Rectal smooth muscle tissue (tissue), 1 donor: Measurements from ENCODE around the gene UGT1A3.
"Not testable (repeated sequence)": the region's sequence is repeated elsewhere in the genome, so short reads cannot be mapped to it uniquely, and the experiment has no call there.

Experiments
- H3K27ac ChIP-seq: one replicate; pipeline ENCODE4 v1.7.0; 2013; ENCODE audit warnings: low read depth, low read length, inconsistent platforms
- H3K27me3 ChIP-seq: one replicate; pipeline ENCODE4 v1.7.0; 2013; ENCODE audit warnings: low read length; ENCODE audit not compliant: control insufficient read depth, insufficient read depth
- H3K36me3 ChIP-seq: one replicate; pipeline ENCODE4 v1.7.0; 2013; ENCODE audit warnings: low read length; ENCODE audit not compliant: control insufficient read depth, insufficient read depth
- H3K4me1 ChIP-seq: one replicate; pipeline ENCODE4 v1.7.0; 2013; ENCODE audit warnings: low read length; ENCODE audit not compliant: control insufficient read depth, insufficient read depth
- H3K4me3 ChIP-seq: one replicate; pipeline ENCODE4 v1.7.0; 2013; ENCODE audit warnings: low read length
- H3K9ac ChIP-seq: one replicate; pipeline ENCODE4 v1.7.0; 2013; ENCODE audit warnings: low read length

UGT1A3 gene

DNA sequence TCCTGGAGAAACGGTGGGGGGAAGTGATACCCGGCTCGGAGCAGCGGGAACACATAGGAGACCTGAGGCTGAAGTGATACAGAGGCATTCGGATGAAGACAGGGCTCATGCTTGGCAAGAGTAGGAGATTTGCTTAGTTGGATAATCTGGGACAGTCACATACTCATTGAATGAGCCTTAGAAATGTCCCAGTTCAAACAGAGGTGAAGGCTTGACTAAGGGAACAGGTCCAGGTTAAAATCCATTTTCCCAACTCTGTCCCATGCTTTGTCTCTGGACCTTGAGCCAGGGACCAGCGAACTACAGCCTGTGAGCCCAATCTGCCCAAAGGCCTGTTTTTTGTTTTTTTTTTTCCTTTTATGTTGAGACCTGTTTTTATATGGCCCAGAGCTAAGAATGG lies 34.9 kb upstream of the UGT1A3 start:
- H3K9ac ChIP-seq = no peak overlapping the region
- no peaks in the 10 kb centered on the region for H3K4me1 ChIP-seq
- H3K4me3 ChIP-seq = no peak overlapping the region
- no peaks in the 10 kb centered on the region for H3K27me3 ChIP-seq
- no peak overlapping the region for H3K27ac ChIP-seq
- H3K36me3 ChIP-seq = no peaks in the 10 kb centered on the region

GRCh38 chr2:233698740-233699139 lies 30.1 kb upstream of the UGT1A3 start:
- H3K27me3 ChIP-seq = no peaks in the 10 kb centered on the region
- no peak overlapping the region for H3K9ac ChIP-seq
- no peaks in the 10 kb centered on the region for H3K4me1 ChIP-seq
- H3K4me3 ChIP-seq = no peak overlapping the region
- H3K27ac ChIP-seq = no peak overlapping the region
- no peaks in the 10 kb centered on the region for H3K36me3 ChIP-seq

DNA sequence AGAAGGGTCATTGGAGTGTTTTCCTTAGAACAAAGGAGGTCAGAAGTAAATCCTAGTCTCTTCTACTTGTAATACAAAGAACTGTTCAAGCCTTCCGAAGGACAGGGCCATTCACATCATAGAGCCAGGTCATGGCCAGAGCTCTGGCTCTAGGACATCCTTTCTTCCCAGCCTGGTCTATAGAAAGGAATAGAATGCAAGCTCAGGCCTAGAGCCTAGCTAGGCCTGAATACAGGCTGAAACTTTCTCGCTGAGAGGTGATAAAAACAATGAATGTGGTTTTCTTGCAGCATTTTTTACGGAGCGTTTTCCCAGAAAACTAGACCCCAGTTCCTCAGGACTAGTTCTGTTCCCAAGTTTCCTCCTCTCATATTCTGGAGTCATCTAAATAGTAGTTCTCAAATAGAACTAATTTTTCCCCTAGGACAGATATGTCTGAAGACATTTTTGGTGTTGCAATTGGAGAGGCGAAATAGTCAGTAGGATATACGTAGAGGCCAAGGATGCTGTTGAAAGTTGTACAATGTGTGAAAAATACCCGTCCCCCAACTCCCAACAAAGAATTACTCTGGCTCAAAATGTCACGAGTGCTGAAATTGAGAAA lies 29.3 kb upstream of the UGT1A3 start:
- H3K36me3 ChIP-seq = no peaks in the 10 kb centered on the region
- no peaks in the 10 kb centered on the region for H3K27me3 ChIP-seq
- H3K4me3 ChIP-seq = no peak overlapping the region
- H3K4me1 ChIP-seq = no peaks in the 10 kb centered on the region
- no peak overlapping the region for H3K9ac ChIP-seq
- no peak overlapping the region for H3K27ac ChIP-seq

DNA sequence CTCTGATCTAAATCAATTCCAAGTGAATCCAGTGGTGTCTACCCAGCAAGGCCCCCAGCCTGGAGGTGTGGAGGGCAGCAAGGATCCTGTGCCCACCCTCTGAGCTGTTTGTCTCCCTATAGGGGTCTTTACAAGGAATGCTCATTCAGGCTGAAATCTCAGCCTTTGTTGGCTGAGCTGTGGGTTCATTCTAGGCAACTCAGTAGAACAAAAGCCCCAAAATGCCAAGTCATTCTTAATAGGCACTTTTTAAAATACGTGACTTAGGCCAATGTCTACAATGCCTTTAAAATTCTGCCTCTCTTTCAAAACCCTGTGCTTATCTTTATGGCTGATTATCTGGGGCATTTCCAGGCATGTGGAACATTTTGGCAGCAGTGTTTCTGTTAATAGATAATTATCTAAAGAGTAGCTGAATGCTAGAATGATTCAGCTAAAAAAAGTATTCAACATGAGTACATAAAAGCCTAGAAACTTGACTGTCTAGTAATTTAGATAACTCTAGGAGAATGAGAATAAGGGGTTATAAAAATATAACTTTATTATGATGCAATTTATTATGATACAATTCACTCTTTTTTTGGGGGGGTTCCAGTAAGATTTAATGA lies 28.7 kb upstream of the UGT1A3 start:
- H3K9ac ChIP-seq = no peak overlapping the region
- no peaks in the 10 kb centered on the region for H3K27me3 ChIP-seq
- no peaks in the 10 kb centered on the region for H3K36me3 ChIP-seq
- no peak overlapping the region for H3K27ac ChIP-seq
- H3K4me1 ChIP-seq = no peaks in the 10 kb centered on the region
- H3K4me3 ChIP-seq = no peak overlapping the region

DNA sequence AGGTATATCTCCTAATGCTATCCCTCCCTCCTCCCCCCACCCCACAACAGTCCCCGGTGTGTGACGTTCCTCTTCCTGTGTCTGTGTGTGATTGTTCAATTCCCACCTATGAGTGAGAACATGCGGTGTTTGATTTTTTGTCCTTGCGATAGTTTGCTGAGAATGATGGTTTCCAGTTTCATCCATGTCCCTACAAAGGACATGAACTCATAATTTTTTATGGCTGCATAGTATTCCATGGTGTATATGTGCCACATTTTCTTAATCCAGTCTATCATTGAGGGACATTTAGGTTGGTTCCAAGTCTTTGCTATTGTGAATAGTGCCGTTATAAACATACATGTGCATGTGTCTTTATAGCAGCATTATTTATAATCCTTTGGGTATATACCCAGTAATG lies 28.0 kb upstream of the UGT1A3 start:
- not testable (repeated sequence) for H3K4me1 ChIP-seq, H3K27me3 ChIP-seq, H3K9ac ChIP-seq, H3K27ac ChIP-seq, H3K4me3 ChIP-seq, H3K36me3 ChIP-seq

- no peaks in the 10 kb centered on the region for H3K4me1 ChIP-seq
- H3K27me3 ChIP-seq = no peaks in the 10 kb centered on the region
- no peak overlapping the region for H3K9ac ChIP-seq
- no peak overlapping the region for H3K4me3 ChIP-seq
- no peaks in the 10 kb centered on the region for H3K36me3 ChIP-seq
- no peak overlapping the region for H3K27ac ChIP-seq
These were observed 26.6 kb upstream of the UGT1A3 start for GRCh38 chr2:233702238-233702637.

- Histone ChIP-seq H3K27me3 (no peaks in the 10 kb centered on the region), H3K4me3 (no peak overlapping the region), H3K9ac (no peak overlapping the region), H3K36me3 (no peaks in the 10 kb centered on the region), H3K4me1 (no peaks in the 10 kb centered on the region), H3K27ac (no peak overlapping the region)
These were observed 22.8 kb upstream of the UGT1A3 start for GRCh38 chr2:233705911-233706506.

DNA sequence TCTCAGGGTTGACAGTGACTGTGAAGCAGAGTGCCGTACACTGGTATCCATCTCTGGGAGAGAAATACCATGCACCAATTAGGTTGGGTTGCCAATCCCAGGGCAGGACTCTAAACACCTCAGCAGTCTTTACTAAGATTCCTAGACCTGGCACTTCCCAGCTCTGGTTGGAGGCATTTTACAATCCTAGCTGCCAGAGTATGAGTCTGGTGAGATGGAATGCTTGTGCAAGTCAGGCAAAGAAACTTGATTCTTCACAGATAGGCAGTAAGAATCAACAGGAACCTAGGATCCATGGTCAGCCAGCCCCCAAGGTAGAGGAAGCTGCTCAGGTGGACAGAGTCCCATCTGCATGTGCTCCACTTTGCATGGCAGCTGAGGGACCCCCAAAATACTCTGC lies 22.1 kb upstream of the UGT1A3 start:
- H3K27ac ChIP-seq = no peak overlapping the region

DNA sequence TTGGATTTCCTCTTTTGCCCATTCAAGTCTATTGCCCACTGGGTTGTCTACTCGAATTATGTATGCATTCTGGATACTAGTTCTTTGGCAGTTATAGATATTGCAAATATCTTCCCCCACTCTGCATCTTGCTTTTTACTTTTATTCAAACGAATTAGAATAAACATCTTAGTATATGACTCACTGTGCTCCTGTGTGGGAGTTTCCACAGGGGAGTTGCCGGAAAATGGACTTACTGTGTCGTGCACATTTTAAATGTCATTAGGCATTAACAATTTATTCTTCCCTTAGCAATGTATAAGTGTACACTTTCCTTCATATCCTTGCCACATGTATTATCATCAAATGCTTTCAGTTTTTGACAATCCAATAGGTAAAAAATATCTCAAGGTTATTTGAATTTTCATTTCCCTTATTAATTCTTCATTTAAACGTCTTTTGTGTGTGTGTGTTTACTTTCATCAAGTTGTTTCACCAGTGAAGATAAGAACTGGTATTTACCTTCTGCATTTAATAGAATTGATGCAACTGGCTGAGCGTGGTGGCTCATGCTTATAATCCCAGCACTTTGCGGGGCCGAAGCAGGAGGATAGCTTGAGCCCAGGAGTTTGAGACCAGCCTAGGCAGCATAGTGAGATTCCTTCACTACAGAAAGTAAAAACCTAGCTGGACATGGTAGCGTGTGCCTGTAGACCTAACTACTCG lies 20.8 kb upstream of the UGT1A3 start:
- no peak overlapping the region for H3K4me3 ChIP-seq
- H3K27me3 ChIP-seq = no peaks in the 10 kb centered on the region
- no peaks in the 10 kb centered on the region for H3K4me1 ChIP-seq
- no peaks in the 10 kb centered on the region for H3K36me3 ChIP-seq
- no peak overlapping the region for H3K27ac ChIP-seq
- no peak overlapping the region for H3K9ac ChIP-seq

More for the DNA sequence above, 22.1 kb upstream of the UGT1A3 start:
- H3K36me3 ChIP-seq = no peaks in the 10 kb centered on the region
- H3K27me3 ChIP-seq = no peaks in the 10 kb centered on the region
- no peaks in the 10 kb centered on the region for H3K4me1 ChIP-seq
- no peak overlapping the region for H3K9ac ChIP-seq
- H3K4me3 ChIP-seq = no peak overlapping the region

GRCh38 chr2:233708942-233709341 lies 19.9 kb upstream of the UGT1A3 start:
- no peak overlapping the region for H3K4me3 ChIP-seq

GRCh38 chr2:233711312-233712008 lies 17.4 kb upstream of the UGT1A3 start:
- H3K9ac ChIP-seq = no peak overlapping the region
- no peaks in the 10 kb centered on the region for H3K4me1 ChIP-seq
- H3K36me3 ChIP-seq = no peaks in the 10 kb centered on the region
- no peak overlapping the region for H3K27ac ChIP-seq
- H3K4me3 ChIP-seq = no peak overlapping the region
- H3K27me3 ChIP-seq = no peaks in the 10 kb centered on the region

More at GRCh38 chr2:233708942-233709341, 19.9 kb upstream of the UGT1A3 start:
- Histone ChIP-seq H3K36me3 (no peaks in the 10 kb centered on the region), H3K27me3 (no peaks in the 10 kb centered on the region), H3K27ac (no peak overlapping the region), H3K4me1 (no peaks in the 10 kb centered on the region), H3K9ac (no peak overlapping the region)

DNA sequence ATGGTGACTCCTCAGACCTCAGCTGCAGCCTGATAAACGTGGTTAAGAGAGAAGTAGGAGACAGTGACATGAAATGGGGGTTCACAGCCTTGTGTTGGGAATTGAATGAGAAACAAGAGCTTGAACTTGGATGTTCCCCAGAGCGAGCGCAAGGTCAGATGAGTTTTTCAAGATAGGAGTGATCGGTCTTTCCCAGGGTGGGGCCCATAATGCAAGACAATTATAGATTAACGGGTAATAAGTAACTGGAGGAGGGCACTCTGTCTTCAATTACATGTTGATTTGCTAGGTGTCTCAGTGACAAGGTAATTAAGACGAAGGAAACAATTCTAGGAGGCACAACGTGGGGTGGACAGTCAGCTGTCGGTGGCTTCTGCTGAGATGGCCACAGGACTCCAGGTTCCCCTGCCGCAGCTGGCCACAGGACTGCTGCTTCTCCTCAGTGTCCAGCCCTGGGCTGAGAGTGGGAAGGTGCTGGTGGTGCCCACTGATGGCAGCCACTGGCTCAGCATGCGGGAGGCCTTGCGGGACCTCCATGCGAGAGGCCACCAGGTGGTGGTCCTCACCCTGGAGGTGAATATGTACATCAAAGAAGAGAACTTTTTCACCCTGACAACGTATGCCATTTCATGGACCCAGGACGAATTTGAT lies 16.1 kb upstream of the UGT1A3 start, which contains the start of gene UGT1A5:
Gene UGT1A5, plus strand, starts transcription at position 297 of the 651 bp plus-strand sequence. Its CDS starts 85 bp downstream, at position 382.
- H3K9ac ChIP-seq = no peak within 1 kb of the TSS
- H3K4me1 ChIP-seq = no peaks in the 10 kb centered on the region
- no peaks in the 10 kb centered on the region for H3K36me3 ChIP-seq
- H3K27me3 ChIP-seq = no peaks in the 10 kb centered on the region
- no peak within 1 kb of the TSS for H3K4me3 ChIP-seq
- no peak within 1 kb of the TSS for H3K27ac ChIP-seq
